H1 (cell line): Measurements from ENCODE around the gene MAP1LC3A. TPM values are rescaled to one million over a fixed set of nuclear protein-coding genes. Genes with fewer than 3 reads are reported as not detected.

ENCODE experiments used
- CTCF ChIA-PET: fragments of 300-600 bp; sonication (Branson Sonifier 250); formaldehyde crosslinking; loops from one replicate; lab custom pipeline; 2021; ENCODE audit not compliant: partially characterized antibody; lab: Charles Lee
- POLR2A ChIA-PET: fragments of 300-600 bp; sonication (Branson Sonifier 250); formaldehyde crosslinking; loops from one replicate; lab custom pipeline; 2021; ENCODE audit warnings: inconsistent platforms; ENCODE audit not compliant: partially characterized antibody; lab: Charles Lee
- DNase-seq, 2 experiments: peaks; one replicate each; pipeline versions ENCODE4 v3.0.0 to v3.0.0-alpha.2; 2010 to 2022; ENCODE audit warnings: low spot score in 2 of 2, low read depth in 1 of 2, mixed read lengths in 1 of 2
- FAIRE-seq: peaks from 2 replicates; lab custom pipeline; 2011; peaks lifted over from hg19 to GRCh38; lab: Jason Lieb, UNC
- H2AFZ ChIP-seq: 2 replicates; pipeline ENCODE4 v1.8.1; 2012; ENCODE audit warnings: low read length, inconsistent platforms
- H2AK5ac ChIP-seq: 2 replicates; pipeline ENCODE4 v1.6.1; 2013; ENCODE audit warnings: low read depth, low read length
- H2BK120ac ChIP-seq: replicated peaks from 2 replicates; pipeline ENCODE3; 2013; ENCODE audit warnings: low read depth, low read length, inconsistent platforms
- H2BK12ac ChIP-seq: 2 replicates; pipeline ENCODE4 v1.6.1; 2013; ENCODE audit warnings: low read depth, low read length
- H2BK15ac ChIP-seq: 2 replicates; pipeline ENCODE4 v1.6.1; 2013; ENCODE audit warnings: low read length
- H2BK20ac ChIP-seq: 2 replicates; pipeline ENCODE4 v1.6.1; 2013; ENCODE audit warnings: low read length
- H2BK5ac ChIP-seq: 2 replicates; pipeline ENCODE4 v1.6.1; 2013; ENCODE audit warnings: low read depth, low read length
- H3K14ac ChIP-seq: 2 replicates; pipeline ENCODE4 v1.6.1; 2013; ENCODE audit warnings: inconsistent platforms; ENCODE audit not compliant: insufficient read length
- H3K18ac ChIP-seq: 2 replicates; pipeline ENCODE4 v1.6.1; 2013; ENCODE audit warnings: low read length; ENCODE audit errors: extremely low read depth
- H3K23ac ChIP-seq: 2 replicates; pipeline ENCODE4 v1.6.1; 2013; ENCODE audit warnings: inconsistent platforms; ENCODE audit not compliant: insufficient read length
- H3K23me2 ChIP-seq: 2 replicates; pipeline ENCODE4 v1.6.1; 2013; ENCODE audit warnings: low read depth, low read length
- H3K27ac ChIP-seq: 2 replicates; pipeline ENCODE4 v1.6.1; 2011; ENCODE audit warnings: low read depth, low read length, inconsistent platforms
- H3K27me3 ChIP-seq, 4 experiments: replicated peaks in 1 of 4; 1 replicate in 1 of 4; 2 replicates in 3 of 4; pipeline versions ENCODE4 v1.6.1 to v1.8.1; 2011 to 2013; ENCODE audit warnings: low read length in 3 of 4, mild to moderate bottlenecking in 3 of 4, inconsistent platforms in 2 of 4, mixed read lengths in 2 of 4, moderate library complexity in 1 of 4; ENCODE audit not compliant: control insufficient read depth in 3 of 4, insufficient read depth in 3 of 4; ENCODE audit errors: extremely low read depth in 1 of 4
- H3K36me3 ChIP-seq, 4 experiments: 2 replicates each; pipeline versions ENCODE4 v1.6.1 to v1.8.1; 2011 to 2013; ENCODE audit warnings: mild to moderate bottlenecking in 4 of 4, low read length in 3 of 4, moderate library complexity in 2 of 4, control low read depth in 1 of 4, inconsistent platforms in 1 of 4; ENCODE audit not compliant: insufficient read depth in 4 of 4, control insufficient read depth in 2 of 4
- H3K4ac ChIP-seq: replicated peaks from 2 replicates; pipeline ENCODE3; 2013; ENCODE audit warnings: low read length, low read depth, mixed read lengths, inconsistent platforms; ENCODE audit not compliant: insufficient read length
- H3K4me1 ChIP-seq, 4 experiments: replicated peaks in 1 of 4; 1 replicate in 1 of 4; 2 replicates in 3 of 4; pipeline versions ENCODE4 v1.6.1 to v1.8.1; 2011 to 2013; ENCODE audit warnings: low read length in 3 of 4, inconsistent platforms in 2 of 4, mixed read lengths in 1 of 4; ENCODE audit not compliant: insufficient read depth in 4 of 4, control insufficient read depth in 3 of 4
- H3K4me2 ChIP-seq, 2 experiments: 2 replicates each; pipeline versions ENCODE4 v1.6.1 to v1.8.1; 2011 to 2013; ENCODE audit warnings: low read depth in 2 of 2, low read length in 2 of 2, control low read depth in 1 of 2, inconsistent platforms in 1 of 2, mild to moderate bottlenecking in 1 of 2; ENCODE audit not compliant: insufficient read depth in 1 of 2
- H3K4me3 ChIP-seq, 4 experiments: fragments of 200-600, 300-600 bp in 1 of 4; sonication (generic), shearing (Covaris generic), sonication (Bioruptor Twin) in 1 of 4; 2 replicates each; pipeline versions ENCODE4 v1.5.1 to v1.8.1; 2011 to 2016; ENCODE audit warnings: low read length in 4 of 4, low read depth in 3 of 4, control low read depth in 2 of 4, inconsistent platforms in 2 of 4, mild to moderate bottlenecking in 2 of 4, mixed read lengths in 1 of 4, moderate library complexity in 1 of 4; ENCODE audit not compliant: insufficient read depth in 2 of 4; ENCODE audit errors: extremely low read depth in 1 of 4
- H3K56ac ChIP-seq: replicated peaks from 2 replicates; pipeline ENCODE3; 2013; ENCODE audit warnings: low read depth, mild to moderate bottlenecking, mixed read lengths, low read length, inconsistent platforms; ENCODE audit not compliant: insufficient read length
- H3K79me1 ChIP-seq: 2 replicates; pipeline ENCODE4 v1.6.1; 2013; ENCODE audit warnings: low read depth, low read length, control low read depth
- H3K79me2 ChIP-seq, 2 experiments: 2 replicates each; pipeline versions ENCODE4 v1.6.1 to v1.8.1; 2012 to 2013; ENCODE audit warnings: low read length in 2 of 2, mild to moderate bottlenecking in 2 of 2, inconsistent platforms in 1 of 2; ENCODE audit not compliant: insufficient read depth in 2 of 2, control insufficient read depth in 1 of 2
- H3K9ac ChIP-seq, 4 experiments: replicated peaks in 1 of 4; 1 replicate in 1 of 4; 2 replicates in 3 of 4; pipeline versions ENCODE4 v1.6.1 to v1.8.1; 2011 to 2013; ENCODE audit warnings: low read depth in 3 of 4, low read length in 3 of 4, control low read depth in 2 of 4, mild to moderate bottlenecking in 2 of 4, moderate library complexity in 2 of 4, inconsistent platforms in 1 of 4; ENCODE audit errors: extremely low read depth in 1 of 4
- H3K9me3 ChIP-seq, 2 experiments: 2 replicates each; pipeline versions ENCODE4 v1.6.1 to v1.8.1; 2012 to 2013; ENCODE audit warnings: mild to moderate bottlenecking in 2 of 2, moderate library complexity in 2 of 2, control low read depth in 1 of 2, inconsistent platforms in 1 of 2, low read depth in 1 of 2, low read length in 1 of 2, mixed read lengths in 1 of 2; ENCODE audit not compliant: insufficient read depth in 2 of 2
- H4K20me1 ChIP-seq, 2 experiments: replicated peaks in 1 of 2; 2 replicates each; pipeline versions ENCODE3 to v1.8.1; 2011 to 2013; ENCODE audit warnings: inconsistent platforms in 2 of 2, low read length in 2 of 2, mild to moderate bottlenecking in 1 of 2; ENCODE audit not compliant: insufficient read depth in 2 of 2, control insufficient read depth in 1 of 2
- H4K5ac ChIP-seq: 2 replicates; pipeline ENCODE4 v1.6.1; 2013; ENCODE audit warnings: low read length, low read depth, mixed read lengths, inconsistent platforms; ENCODE audit not compliant: insufficient read length
- H4K8ac ChIP-seq: 2 replicates; pipeline ENCODE4 v1.8.0; 2013; ENCODE audit warnings: mild to moderate bottlenecking, moderate library complexity, low read length, inconsistent platforms; ENCODE audit not compliant: insufficient read depth; ENCODE audit errors: extremely low read depth
- H4K91ac ChIP-seq: replicated peaks from 2 replicates; pipeline ENCODE3; 2013; ENCODE audit warnings: low read length, mixed read lengths, inconsistent platforms; ENCODE audit not compliant: insufficient read length
- ATF3 ChIP-seq: IDR thresholded peaks from 2 replicates; pipeline ENCODE4 v1.6.1; 2011; ENCODE audit warnings: low read depth, mild to moderate bottlenecking, low read length; ENCODE audit not compliant: insufficient read depth
- CEBPB ChIP-seq: IDR thresholded peaks from 2 replicates; pipeline ENCODE4 v1.6.1; 2012; ENCODE audit warnings: low read depth, low read length
- CHD2 ChIP-seq: IDR thresholded peaks from 2 replicates; pipeline ENCODE4 v1.6.1; 2012; ENCODE audit warnings: low read length, improper control_type of control experiment
- EZH2 ChIP-seq: fragments of 200-600 bp; sonication (generic); IDR thresholded peaks from 2 replicates; pipeline ENCODE4 v1.7.1; 2012; ENCODE audit warnings: low read depth, mild to moderate bottlenecking, moderate library complexity, low read length, inconsistent platforms; ENCODE audit not compliant: severe bottlenecking
- JUN ChIP-seq: IDR thresholded peaks from 2 replicates; pipeline ENCODE4 v1.6.1; 2011; ENCODE audit warnings: low read depth, mild to moderate bottlenecking, improper control_type of control experiment, low read length
- JUND ChIP-seq: IDR thresholded peaks from 2 replicates; pipeline ENCODE4 v1.6.1; 2011; ENCODE audit warnings: mild to moderate bottlenecking, improper control_type of control experiment, low read length
- KDM4A ChIP-seq: IDR thresholded peaks from one replicate; pipeline ENCODE4 v1.7.1; 2012; ENCODE audit warnings: low read depth, mild to moderate bottlenecking, moderate library complexity, low read length, inconsistent platforms; ENCODE audit not compliant: severe bottlenecking
- PHF8 ChIP-seq: fragments of 200-600 bp; sonication (generic); conservative IDR thresholded peaks from 2 replicates; pipeline ENCODE4 v1.7.1; 2012; ENCODE audit warnings: low read depth, mild to moderate bottlenecking, inconsistent platforms, low read length, moderate library complexity
- RXRA ChIP-seq: IDR thresholded peaks from 2 replicates; pipeline ENCODE4 v1.6.1; 2011; ENCODE audit warnings: low read depth, mild to moderate bottlenecking, low read length, moderate library complexity; ENCODE audit not compliant: insufficient read depth
- SUZ12 ChIP-seq: fragments of 200-600 bp; sonication (generic); IDR thresholded peaks from 2 replicates; pipeline ENCODE4 v1.6.1; 2012; ENCODE audit warnings: mild to moderate bottlenecking, inconsistent platforms, low read length, moderate library complexity, mixed read lengths
- TBP ChIP-seq: IDR thresholded peaks from 2 replicates; pipeline ENCODE4 v1.6.1; 2011; ENCODE audit warnings: low read depth, low read length, improper control_type of control experiment
- TEAD4 ChIP-seq: IDR thresholded peaks from 2 replicates; pipeline ENCODE4 v1.6.1; 2012; ENCODE audit warnings: low read depth, low read length, inconsistent platforms, mixed read lengths
- WGBS, 2 experiments: shearing (Covaris generic) in 1 of 2; methylation state at CpG; one replicate each; pipeline versions ENCODE4 v1.1.6 to v1.1.7; 2013 to 2015; ENCODE audit warnings: low lambda C conversion rate in 2 of 2, mixed read lengths in 2 of 2, inconsistent platforms in 1 of 2, low coverage in 1 of 2, missing lambda C conversion rate in 1 of 2; ENCODE audit not compliant: insufficient replicate concordance in 2 of 2, insufficient coverage in 1 of 2, insufficient read length in 1 of 2; ENCODE audit errors: extremely low coverage in 1 of 2, missing lambda C conversion rate in 1 of 2; 5-methylcytosine and 5-hydroxymethylcytosine counted together
- polyA plus RNA-seq, 7 experiments: library from polyadenylated mRNA; depleted of rRNA in 3 of 7; stranded (reverse) in 5 of 7; unstranded in 2 of 7; fragments of >200 nt in 5 of 7; fragments of 200-250 nt in 2 of 7; gene quantifications; 1 replicate in 5 of 7; 2 replicates in 1 of 7; 4 replicates in 1 of 7; pipeline versions ENCODE4 v1.2.1 to v1.2.3, GENCODE V29; 2011 to 2013; ENCODE audit warnings: missing spikeins in 2 of 7, mixed read lengths in 2 of 7
- total RNA-seq: library from RNA; stranded (reverse); fragmentation: NEBNext Ultra II Directional; extraction: Animal tissue kit (Norgen Biotek cat#: 25700); gene quantifications from 2 replicates; pipeline ENCODE4 v1.2.1, GENCODE V29; 2021

Gene MAP1LC3A
- total and polyA plus RNA-seq, 2 of the 8 experiments (the other 6 are each of a cell fraction or from before 2014, with no cell fraction given): 5.0 to 6.1 TPM

DNA sequence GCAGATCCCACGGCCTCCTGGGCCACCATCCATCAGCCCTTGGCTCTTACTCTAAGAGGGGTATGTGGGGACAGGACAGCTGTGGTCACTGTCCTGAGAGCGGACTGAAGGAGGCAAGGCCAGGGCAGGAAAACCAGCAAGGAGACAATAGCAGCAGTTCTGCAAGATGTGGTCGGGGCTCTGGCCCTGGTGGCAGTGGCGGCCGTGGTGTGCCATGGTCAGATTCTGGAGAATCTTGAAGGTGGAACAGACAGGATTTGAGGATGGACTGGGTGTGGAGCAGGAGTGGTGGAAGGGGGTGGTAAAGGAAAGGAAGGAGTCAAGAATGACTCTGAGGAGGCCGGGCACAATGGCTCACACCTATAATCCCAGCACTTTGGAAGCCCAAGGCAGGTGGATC, 5.9 kb upstream of the MAP1LC3A start:
- no peak overlapping the region for H3K18ac ChIP-seq
- no peak for TF ChIP-seq EZH2
- no peak for TF ChIP-seq JUN
- no peak for TF ChIP-seq SUZ12
- TF ChIP-seq CEBPB: no peak
- no peak for TF ChIP-seq CHD2
- TF ChIP-seq RXRA: no peak
- no peak for TF ChIP-seq KDM4A
- no peak for TF ChIP-seq TBP
- no peak for TF ChIP-seq JUND
- TF ChIP-seq TEAD4: no peak
- no peak for TF ChIP-seq PHF8
- no peak for TF ChIP-seq ATF3
- H3K4me3 ChIP-seq: no peak overlapping the region
- ChIA-PET POLR2A (no interaction called here), CTCF (no interaction called here)
- H3K9ac ChIP-seq: no peak overlapping the region
- H2BK5ac ChIP-seq: no peak overlapping the region
- H2BK15ac ChIP-seq: no peak overlapping the region
- no peaks in the 10 kb centered on the region for H3K79me2 ChIP-seq
- H3K4me2 ChIP-seq: no peak overlapping the region
- no peak overlapping the region for H3K23ac ChIP-seq
- H3K23me2 ChIP-seq: no peaks in the 10 kb centered on the region
- H3K27me3 ChIP-seq: 0 out of 7 replicates have a peak, but pooled peaks cover 0 to 2% (median 0%) of the 10 kb centered on the region in 4 experiments
- H4K5ac ChIP-seq: no peak overlapping the region
- no peaks in the 10 kb centered on the region for H3K79me1 ChIP-seq
- H4K8ac ChIP-seq: no peak overlapping the region
- FAIRE-seq (no peak), DNase-seq (no peak)
- H3K4me1 ChIP-seq: peaks cover 0 to 9% (median 0%) of the 10 kb centered on the region in 4 experiments; a peak in 4 of 7 replicates
- no peak overlapping the region for H3K56ac ChIP-seq
- WGBS, 2 experiments: 88% methylated on average over 6 of the region's 6 CpGs; no CpG with 5 or more reads in 1 of the 2 experiments
- no peaks in the 10 kb centered on the region for H3K9me3 ChIP-seq
- no peak overlapping the region for H3K27ac ChIP-seq
- H3K4ac ChIP-seq: no peak overlapping the region
- H3K36me3 ChIP-seq: no peaks in the 10 kb centered on the region
- H2BK20ac ChIP-seq: no peak overlapping the region
- H2BK120ac ChIP-seq: no peak overlapping the region
- H4K91ac ChIP-seq: no peak overlapping the region
- H4K20me1 ChIP-seq: no peaks in the 10 kb centered on the region
- H3K14ac ChIP-seq: no peak overlapping the region
- H2AK5ac ChIP-seq: no peak overlapping the region
- no peak overlapping the region for H2BK12ac ChIP-seq
- H2AFZ ChIP-seq: no peak overlapping the region
